SK-MEL-5 (cell line): Measurements from ENCODE around the gene PHGDH. TPM values are rescaled to one million over a fixed set of nuclear protein-coding genes. Genes with fewer than 3 reads are reported as not detected.
"Not testable (repeated sequence)": the region's sequence is repeated elsewhere in the genome, so short reads cannot be mapped to it uniquely, and the experiment has no call there.

Source experiments
- DNase-seq: peaks from one replicate; pipeline ENCODE4 v3.0.0-alpha.2; 2016; ENCODE audit warnings: low read depth, low spot score
- in situ Hi-C: cut with HindIII; loops from 2 replicates; pipeline ENCODE4 v1.10.0; 2016; ENCODE audit warnings: low sequenced_read_pairs, high pct_unique_total_duplicates, low pct_unique_long_range_greater_than_20kb
- total RNA-seq: library from RNA; depleted of rRNA; stranded (reverse); fragments of >200 nt; shearing (Covaris generic); gene quantifications from 2 replicates; pipeline ENCODE4 v1.2.3, GENCODE V29; 2014

The PHGDH gene
- total RNA-seq, 1 experiment from 2014 or later: 98.5 TPM

DNA sequence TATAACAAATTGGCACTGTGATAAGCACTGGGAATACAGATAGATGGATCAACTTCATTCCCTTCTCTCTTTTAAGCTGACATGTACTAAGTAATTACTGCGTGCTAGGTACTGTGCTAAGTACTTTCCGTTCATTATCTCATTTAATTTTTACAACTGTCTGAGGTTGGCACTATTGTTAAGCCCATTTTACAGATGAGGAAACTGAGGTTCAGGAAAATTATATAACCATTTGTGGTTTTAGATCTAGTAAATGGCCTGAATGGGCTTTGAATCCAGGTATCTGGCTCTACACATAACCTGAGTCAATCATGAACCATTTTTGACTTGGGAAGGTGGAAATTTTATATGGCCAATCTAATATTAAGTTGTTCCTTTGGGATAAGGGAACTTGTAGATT lies 60.6 kb downstream of the PHGDH start:
- in situ Hi-C loops: no loop called here
- DNase-seq: no peak

GRCh38 chr1:119773711-119774241 lies 62.0 kb downstream of the PHGDH start:
- in situ Hi-C loops: no loop called here
- DNase-seq: no peak

DNA sequence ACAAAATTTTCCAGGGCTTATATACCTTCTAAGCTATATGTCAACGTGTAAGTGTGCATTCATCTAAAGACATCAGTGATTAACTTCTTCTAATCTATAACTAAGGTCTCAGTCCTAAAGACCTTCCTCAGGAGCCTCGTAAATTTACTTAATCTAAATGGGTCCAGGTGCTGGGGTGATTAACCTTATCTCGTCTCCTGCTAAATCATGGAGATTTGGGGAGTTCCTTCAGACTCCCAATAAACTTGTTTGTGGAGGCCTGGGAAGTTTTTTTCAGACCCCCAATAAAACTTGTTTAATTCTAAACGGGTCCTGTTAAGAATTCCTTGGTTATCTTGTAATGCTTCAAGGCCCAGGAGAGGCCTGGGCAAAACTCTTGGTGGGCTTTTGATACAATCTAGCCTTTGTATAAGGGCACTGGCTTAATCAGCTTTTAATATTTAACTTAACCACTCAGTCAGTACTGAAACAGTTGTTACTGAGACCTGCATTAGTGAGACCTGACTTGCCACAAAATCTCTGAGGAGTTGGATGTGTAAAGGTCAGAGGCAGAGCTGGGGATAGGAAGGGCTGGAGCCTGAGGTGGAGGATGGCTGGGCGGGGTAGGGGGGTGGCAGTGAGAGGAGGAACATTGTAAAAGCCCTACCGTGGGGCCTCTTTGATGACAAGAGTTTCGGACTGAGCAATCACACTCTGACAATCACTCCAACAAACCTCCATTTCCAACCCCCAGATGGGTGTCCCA lies 63.2 kb downstream of the PHGDH start:
- in situ Hi-C loops: no loop called here
- no peak for DNase-seq

- DNase-seq: no peak
- in situ Hi-C loops: no loop called here
Observed at GRCh38 chr1:119778359-119778758, 66.6 kb downstream of the PHGDH start.

DNA sequence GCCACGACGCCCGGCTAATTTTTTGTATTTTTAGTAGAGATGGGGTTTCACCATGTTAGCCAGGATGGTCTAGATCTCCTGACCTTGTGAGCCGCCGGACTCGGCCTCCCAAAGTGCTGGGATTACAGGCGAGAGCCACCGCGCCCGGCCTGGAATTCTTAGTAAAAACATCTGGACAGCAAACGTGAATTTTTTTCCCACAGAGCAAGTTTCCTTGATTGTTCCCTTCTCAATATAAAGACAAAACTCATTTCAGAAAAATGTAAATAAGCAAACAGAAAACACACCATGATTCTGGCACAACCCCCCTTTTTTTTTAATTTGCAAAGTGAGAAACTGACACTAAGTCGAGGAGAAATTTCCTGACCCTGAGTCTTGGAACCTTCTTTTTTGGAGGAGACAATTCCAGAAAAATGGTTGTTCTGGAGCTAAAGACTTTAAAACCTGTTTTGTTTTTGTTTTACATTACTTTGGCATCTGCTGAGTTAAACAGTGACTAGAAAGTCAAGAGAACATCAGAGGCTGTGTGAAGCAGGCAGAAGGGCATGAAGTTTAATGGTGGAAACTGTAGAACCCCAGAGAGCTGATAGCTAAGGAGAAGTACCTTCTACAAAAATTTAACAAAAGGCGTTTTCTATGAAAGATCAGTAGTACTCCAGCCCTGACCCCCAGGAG lies 67.3 kb downstream of the PHGDH start:
- in situ Hi-C loops: no loop called here
- DNase-seq: no peak

DNA sequence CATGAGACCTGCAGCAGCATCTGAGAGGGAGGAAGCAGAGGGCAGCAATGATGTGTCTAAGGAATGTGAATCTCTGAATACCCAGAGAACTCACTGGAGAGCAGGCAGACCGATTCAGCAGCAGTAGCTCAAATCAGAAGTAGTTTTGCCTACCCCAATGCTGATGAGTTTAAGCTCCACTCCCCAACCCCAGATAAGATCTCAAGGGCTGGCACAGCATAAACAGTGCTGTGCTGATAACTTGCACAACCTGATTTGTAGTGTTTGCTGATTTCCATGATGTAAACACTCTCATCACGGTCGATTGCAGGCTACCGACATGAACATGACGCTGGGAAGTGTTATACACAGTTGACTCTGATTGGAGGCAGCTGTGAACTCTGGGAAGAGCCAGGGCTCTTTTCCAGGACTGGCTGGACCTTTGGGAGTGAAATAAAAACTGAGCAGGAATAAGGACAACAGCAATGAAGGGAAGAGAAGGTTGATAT lies 68.2 kb downstream of the PHGDH start:
- in situ Hi-C loops: no loop called here
- DNase-seq: no peak

- in situ Hi-C loops: no loop called here
- no peak for DNase-seq
Observed at GRCh38 chr1:119781434-119782210, 69.9 kb downstream of the PHGDH start.

GRCh38 chr1:119782631-119783325 lies 71.0 kb downstream of the PHGDH start:
- in situ Hi-C loops: no loop called here
- peak; percentile 53 for DNase-seq

GRCh38 chr1:119783354-119784185 lies 71.8 kb downstream of the PHGDH start:
- no peak for DNase-seq
- in situ Hi-C loops: no loop called here

GRCh38 chr1:119784191-119784781 lies 72.6 kb downstream of the PHGDH start:
- in situ Hi-C loops: no loop called here
- no peak for DNase-seq

GRCh38 chr1:119786046-119786445 lies 74.3 kb downstream of the PHGDH start:
- in situ Hi-C loops, DNase-seq: not testable (repeated sequence)

DNA sequence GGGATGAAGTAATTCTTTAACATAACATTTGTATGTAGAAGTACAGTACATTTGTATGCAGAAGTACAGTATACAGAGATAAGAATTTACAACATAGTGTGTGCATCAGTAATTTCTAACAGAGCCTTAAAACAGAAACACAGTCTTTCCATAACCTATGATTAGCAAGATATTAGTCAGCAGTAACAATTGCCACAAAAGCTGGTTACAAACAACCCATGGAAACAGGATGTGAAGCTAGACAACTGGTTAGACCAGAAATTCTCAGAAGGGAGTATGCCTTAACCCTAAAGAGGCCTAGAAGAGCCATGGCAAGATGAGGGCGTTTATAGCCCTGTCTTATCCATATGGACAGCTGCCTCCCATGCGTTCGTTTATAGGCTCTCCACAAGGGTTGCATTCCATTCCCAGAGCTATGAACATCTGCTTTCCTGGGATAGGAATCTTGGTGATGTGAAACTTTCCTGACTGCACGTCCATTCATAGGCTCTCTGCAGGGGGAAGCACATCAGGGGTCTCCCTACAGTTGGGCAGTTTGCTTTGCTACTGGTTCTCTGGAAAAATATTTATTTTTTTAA lies 74.8 kb downstream of the PHGDH start:
- DNase-seq, in situ Hi-C loops: not testable (repeated sequence)

DNA sequence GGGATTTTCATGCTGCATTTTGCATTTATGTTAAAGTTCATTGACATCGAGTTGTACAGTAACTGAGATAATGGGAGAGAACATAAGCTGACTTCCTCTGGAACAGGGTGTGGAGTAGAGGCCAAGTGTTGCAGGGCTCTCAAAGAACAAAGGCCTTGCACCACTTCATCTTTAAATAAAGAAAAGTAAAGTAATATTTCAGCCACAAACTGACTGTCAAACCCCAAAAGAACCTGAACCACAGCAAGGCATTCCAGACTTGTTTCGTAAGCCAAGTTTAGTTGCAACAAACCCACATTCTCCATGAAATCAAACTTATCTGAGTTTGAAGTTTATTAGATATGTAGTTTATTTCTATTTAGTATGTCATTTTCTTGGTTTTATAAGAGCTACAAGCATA lies 76.0 kb downstream of the PHGDH start:
- in situ Hi-C loops: no loop called here
- DNase-seq: no peak

- in situ Hi-C loops: no loop called here
Observed at GRCh38 chr1:119790451-119791198, 78.9 kb downstream of the PHGDH start.

GRCh38 chr1:119791377-119791776 lies 79.6 kb downstream of the PHGDH start:
- in situ Hi-C loops: no loop called here
- no peak for DNase-seq

More at GRCh38 chr1:119790451-119791198, 78.9 kb downstream of the PHGDH start:
- DNase-seq: no peak
